GM23248 (cell line): Measurements from ENCODE around the gene R3HCC1L. TPM values are rescaled to one million over a fixed set of nuclear protein-coding genes. Genes with fewer than 3 reads are reported as not detected.
"Not testable (repeated sequence)": the region's sequence is repeated elsewhere in the genome, so short reads cannot be mapped to it uniquely, and the experiment has no call there.

Source experiments
- DNase-seq: peaks from one replicate; pipeline ENCODE4 v3.0.0-alpha.2; 2015
- H2AFZ ChIP-seq: fragments of 200-600 bp; sonication (generic); 2 replicates; pipeline ENCODE4 v1.6.1; 2016; ENCODE audit warnings: antibody characterized with exemption
- H3F3A ChIP-seq: fragments of 200-600 bp; sonication (generic); 2 replicates; pipeline ENCODE4 v1.6.1; 2016; ENCODE audit warnings: mild to moderate bottlenecking, antibody characterized with exemption, mixed run types; ENCODE audit not compliant: insufficient read depth
- H3K27ac ChIP-seq: fragments of 200-600 bp; sonication (generic); 2 replicates; pipeline ENCODE4 v1.5.1; 2016; ENCODE audit warnings: mild to moderate bottlenecking
- H3K27me3 ChIP-seq: fragments of 200-600 bp; sonication (generic); replicated peaks from 2 replicates; pipeline ENCODE4 v1.6.1; 2016; ENCODE audit warnings: mild to moderate bottlenecking; ENCODE audit not compliant: insufficient read depth
- H3K36me3 ChIP-seq: fragments of 200-600 bp; sonication (generic); 2 replicates; pipeline ENCODE4 v1.6.1; 2016; ENCODE audit warnings: low read depth, mild to moderate bottlenecking
- H3K4me1 ChIP-seq: fragments of 200-600 bp; sonication (generic); 2 replicates; pipeline ENCODE4 v1.6.1; 2016; ENCODE audit warnings: mild to moderate bottlenecking; ENCODE audit not compliant: insufficient read depth
- H3K4me2 ChIP-seq: fragments of 200-600 bp; sonication (generic); one replicate; pipeline ENCODE4 v1.6.1; 2016; ENCODE audit warnings: mild to moderate bottlenecking; ENCODE audit not compliant: unreplicated experiment
- H3K4me3 ChIP-seq: fragments of 200-600 bp; sonication (generic); 2 replicates; pipeline ENCODE4 v1.5.1; 2016; ENCODE audit warnings: mild to moderate bottlenecking
- H3K79me2 ChIP-seq: fragments of 200-600 bp; sonication (generic); 2 replicates; pipeline ENCODE4 v1.6.1; 2016; ENCODE audit warnings: mild to moderate bottlenecking; ENCODE audit not compliant: insufficient read depth
- H3K9ac ChIP-seq: fragments of 200-600 bp; sonication (generic); 2 replicates; pipeline ENCODE4 v1.6.1; 2016; ENCODE audit warnings: mild to moderate bottlenecking
- H3K9me2 ChIP-seq: fragments of 200-600 bp; sonication (generic); 2 replicates; pipeline ENCODE4 v1.6.1; 2016; ENCODE audit warnings: mixed run types, mild to moderate bottlenecking, moderate library complexity; ENCODE audit not compliant: insufficient read depth
- H3K9me3 ChIP-seq: fragments of 200-600 bp; sonication (generic); one replicate; pipeline ENCODE4 v1.6.1; 2017; ENCODE audit warnings: low read depth
- H4K20me1 ChIP-seq: fragments of 200-600 bp; sonication (generic); 2 replicates; pipeline ENCODE4 v1.6.0; 2016; ENCODE audit not compliant: insufficient read depth
- EZH2 ChIP-seq: fragments of 200-600 bp; sonication (generic); IDR thresholded peaks from 2 replicates; pipeline ENCODE4 v1.6.1; 2018; ENCODE audit warnings: antibody characterized with exemption, mild to moderate bottlenecking; ENCODE audit not compliant: insufficient read depth, poor library complexity, severe bottlenecking
- EZH2phosphoT487 ChIP-seq: fragments of 200-600 bp; sonication (generic); IDR thresholded peaks from 2 replicates; pipeline ENCODE4 v1.6.1; 2018; ENCODE audit warnings: antibody characterized with exemption, moderate library complexity, mild to moderate bottlenecking, low read depth; ENCODE audit not compliant: insufficient read depth
- WGBS, 2 experiments: methylation state at CpG; one replicate each; pipeline ENCODE4 v1.1.6; 2015 to 2017; ENCODE audit warnings: low lambda C conversion rate in 2 of 2, low coverage in 1 of 2; ENCODE audit errors: missing lambda C conversion rate in 2 of 2; 5-methylcytosine and 5-hydroxymethylcytosine counted together
- in situ Hi-C: fragments of 300-500 bp; cut with MboI; formaldehyde crosslinking; loops from 2 replicates; pipeline ENCODE4 v1.15.0; 2020
- polyA plus RNA-seq: library from polyadenylated mRNA; unstranded; fragments of >200 nt; fragmentation: Nextera tagmentation; extraction: Ambion mirVana; gene quantifications from 2 replicates; pipeline ENCODE4 v1.2.1, GENCODE V29; 2016
- total RNA-seq: library from RNA; depleted of rRNA; stranded (reverse); fragments of >200 nt; shearing (Covaris generic); gene quantifications from 2 replicates; pipeline ENCODE4 v1.2.3, GENCODE V29; 2014

R3HCC1L gene
- total and polyA plus RNA-seq, 2 experiments from 2014 or later = 8.2 to 10.2 TPM

- H3K9ac ChIP-seq = no peak overlapping the region
- TF ChIP-seq EZH2 (no peak), EZH2phosphoT487 (no peak)
- no peaks in the 10 kb centered on the region for H3K9me2 ChIP-seq
- no peaks in the 10 kb centered on the region for H3K27me3 ChIP-seq
- H3K4me1 ChIP-seq = peaks cover 21% of the 10 kb centered on the region; the same call in 1 of the 2 replicates
- H3K4me3 ChIP-seq = no peak overlapping the region
- H3K27ac ChIP-seq = 0 out of 2 replicates have a peak overlapping the region, but pooled peaks have one; percentile 49
- H3K79me2 ChIP-seq = peaks cover 100% of the 10 kb centered on the region
- no peak overlapping the region for H2AFZ ChIP-seq
- no peaks in the 10 kb centered on the region for H3K36me3 ChIP-seq
- H3K9me3 ChIP-seq = no peaks in the 10 kb centered on the region
- in situ Hi-C loops = no loop called here
- no peak for DNase-seq
- H3F3A ChIP-seq = 0 out of 2 replicates have a peak, but pooled peaks cover 3% of the 10 kb centered on the region
- no peak overlapping the region for H3K4me2 ChIP-seq
- peaks cover 20% of the 10 kb centered on the region for H4K20me1 ChIP-seq
These were observed 7.1 kb downstream of the R3HCC1L start for GRCh38 chr10:98141484-98142073.

- H4K20me1 ChIP-seq = peaks cover 26% of the 10 kb centered on the region; the same call in 1 of the 2 replicates
- no peaks in the 10 kb centered on the region for H3K27me3 ChIP-seq
- 94 to 98% methylated on average over 2 of the region's 2 CpGs for WGBS, 2 experiments
- in situ Hi-C loops = no loop called here
- no peaks in the 10 kb centered on the region for H3K9me2 ChIP-seq
- H3K9me3 ChIP-seq = no peaks in the 10 kb centered on the region
- H3K4me2 ChIP-seq = no peak overlapping the region
- no peaks in the 10 kb centered on the region; the same call in 1 of the 2 replicates for H3K36me3 ChIP-seq
- H3K79me2 ChIP-seq = peaks cover 100% of the 10 kb centered on the region
- no peak overlapping the region for H2AFZ ChIP-seq
- 0 out of 2 replicates have a peak, but pooled peaks cover 3% of the 10 kb centered on the region for H3F3A ChIP-seq
- peaks cover 14% of the 10 kb centered on the region; the same call in 1 of the 2 replicates for H3K4me1 ChIP-seq
- H3K9ac ChIP-seq = no peak overlapping the region
- H3K27ac ChIP-seq = no peak overlapping the region
- DNase-seq = no peak
- no peak for TF ChIP-seq EZH2phosphoT487
- TF ChIP-seq EZH2 = no peak
- H3K4me3 ChIP-seq = no peak overlapping the region
These were observed 10.5 kb downstream of the R3HCC1L start for GRCh38 chr10:98144985-98145384.

- Histone ChIP-seq H3F3A (0 out of 2 replicates have a peak, but pooled peaks cover 3% of the 10 kb centered on the region), H4K20me1 (peaks cover 12% of the 10 kb centered on the region; the same call in 1 of the 2 replicates), H3K36me3 (no peaks in the 10 kb centered on the region; the same call in 1 of the 2 replicates), H3K9me2 (no peaks in the 10 kb centered on the region), H3K4me1 (peaks cover 5% of the 10 kb centered on the region), H3K4me2 (no peak overlapping the region), H3K27me3 (no peaks in the 10 kb centered on the region), H3K9me3 (no peaks in the 10 kb centered on the region), H3K4me3 (no peak overlapping the region), H3K9ac (no peak overlapping the region), H3K27ac (no peak overlapping the region), H2AFZ (no peak overlapping the region), H3K79me2 (peaks cover 86% of the 10 kb centered on the region)
- 97 to 100% methylated on average over 1 of the region's 1 CpG for WGBS, 2 experiments
- no peak for DNase-seq
- in situ Hi-C loops = no loop called here
- no peak for TF ChIP-seq EZH2phosphoT487
These were observed 15.4 kb downstream of the R3HCC1L start for GRCh38 chr10:98149858-98150257.

GRCh38 chr10:98150544-98150943 is 16.1 kb downstream of the R3HCC1L start:
- no peak overlapping the region for H3K9ac ChIP-seq
- peaks cover 5% of the 10 kb centered on the region for H3K4me1 ChIP-seq
- no peak for DNase-seq

GRCh38 chr10:98152778-98153177 is 18.3 kb downstream of the R3HCC1L start:
- H3K27me3 ChIP-seq, H4K20me1 ChIP-seq, in situ Hi-C loops, H3K4me1 ChIP-seq, H3K9ac ChIP-seq, H3K9me3 ChIP-seq, H3K27ac ChIP-seq, H3K4me2 ChIP-seq, H3K4me3 ChIP-seq, H2AFZ ChIP-seq, H3F3A ChIP-seq, H3K36me3 ChIP-seq, H3K9me2 ChIP-seq, DNase-seq: not testable (repeated sequence)
- H3K79me2 ChIP-seq = peaks cover 86% of the 10 kb centered on the region
- 93% methylated on average over 2 to 16 of the region's 30 CpGs for WGBS, 2 experiments

More at GRCh38 chr10:98150544-98150943, 16.1 kb downstream of the R3HCC1L start:
- 0 out of 2 replicates have a peak, but pooled peaks cover 3% of the 10 kb centered on the region for H3F3A ChIP-seq
- H3K9me2 ChIP-seq = no peaks in the 10 kb centered on the region
- no peak overlapping the region for H2AFZ ChIP-seq
- no peak overlapping the region for H3K27ac ChIP-seq
- H3K4me2 ChIP-seq = no peak overlapping the region
- no peaks in the 10 kb centered on the region; the same call in 1 of the 2 replicates for H3K36me3 ChIP-seq
- H3K27me3 ChIP-seq = no peaks in the 10 kb centered on the region
- H3K4me3 ChIP-seq = no peak overlapping the region
- peaks cover 86% of the 10 kb centered on the region for H3K79me2 ChIP-seq
- no peak for TF ChIP-seq EZH2
- no peaks in the 10 kb centered on the region for H3K9me3 ChIP-seq
- WGBS, 2 experiments = 69 to 71% methylated on average over 5 of the region's 5 CpGs
- in situ Hi-C loops = no loop called here
- H4K20me1 ChIP-seq = peaks cover 6% of the 10 kb centered on the region; the same call in 1 of the 2 replicates

- H3K27ac ChIP-seq = peak overlapping the region; percentile 49
- H3K4me3 ChIP-seq, H4K20me1 ChIP-seq, H3K36me3 ChIP-seq, H3K9me2 ChIP-seq, H3K9me3 ChIP-seq, H3K27me3 ChIP-seq, H3F3A ChIP-seq, H3K4me1 ChIP-seq, in situ Hi-C loops, H2AFZ ChIP-seq: not testable (repeated sequence)
- H3K9ac ChIP-seq = peak overlapping the region; percentile 41; the same call in 1 of the 2 replicates
- H3K79me2 ChIP-seq = peaks cover 86% of the 10 kb centered on the region
- 16 to 23% methylated on average over 8 of the region's 8 CpGs for WGBS, 2 experiments
- H3K4me2 ChIP-seq = peak overlapping the region; percentile 58
- peak; percentile 34 for DNase-seq
These were observed 18.9 kb downstream of the R3HCC1L start for GRCh38 chr10:98153213-98153958.
